GM11168 (cell line): Measurements from ENCODE around the gene CDH20.
"Not testable (repeated sequence)": the region's sequence is repeated elsewhere in the genome, so short reads cannot be mapped to it uniquely, and the experiment has no call there.

Experiments
- in situ Hi-C: fragments of 300-500 bp; cut with MboI; formaldehyde crosslinking; loops from one replicate; pipeline ENCODE4 v1.12.0; 2022; ENCODE audit warnings: low sequenced_read_pairs; ENCODE audit not compliant: unreplicated experiment

The CDH20 gene

GRCh38 chr18:61337527-61337926 lies 4.3 kb downstream of the CDH20 start:
- in situ Hi-C loops: no loop called here

- in situ Hi-C loops: no loop called here
Measured at GRCh38 chr18:61340148-61340547, 6.9 kb downstream of the CDH20 start.

- in situ Hi-C loops: no loop called here
Measured at GRCh38 chr18:61348230-61348629, 15.0 kb downstream of the CDH20 start.

GRCh38 chr18:61350578-61350977 lies 17.3 kb downstream of the CDH20 start:
- in situ Hi-C loops: no loop called here

GRCh38 chr18:61352059-61352458 lies 18.8 kb downstream of the CDH20 start:
- in situ Hi-C loops: no loop called here

GRCh38 chr18:61352611-61353010 lies 19.4 kb downstream of the CDH20 start:
- in situ Hi-C loops: no loop called here

GRCh38 chr18:61360404-61361383 lies 27.5 kb downstream of the CDH20 start:
- in situ Hi-C loops: no loop called here

- in situ Hi-C loops: no loop called here
Measured at GRCh38 chr18:61362511-61362910, 29.3 kb downstream of the CDH20 start.

- in situ Hi-C loops: no loop called here
Measured at GRCh38 chr18:61364953-61365352, 31.7 kb downstream of the CDH20 start.

- in situ Hi-C loops: no loop called here
Measured at GRCh38 chr18:61368001-61368400, 34.8 kb downstream of the CDH20 start.

- in situ Hi-C loops: not testable (repeated sequence)
Measured at GRCh38 chr18:61369671-61370070, 36.4 kb downstream of the CDH20 start.

- in situ Hi-C loops: no loop called here
Measured at GRCh38 chr18:61371111-61371510, 37.9 kb downstream of the CDH20 start.

GRCh38 chr18:61379827-61380226 lies 46.6 kb downstream of the CDH20 start:
- in situ Hi-C loops: no loop called here

- in situ Hi-C loops: no loop called here
Measured at GRCh38 chr18:61388010-61388409, 54.8 kb downstream of the CDH20 start.

- in situ Hi-C loops: no loop called here
Measured at GRCh38 chr18:61394983-61395382, 61.8 kb downstream of the CDH20 start.

- in situ Hi-C loops: no loop called here
Measured at GRCh38 chr18:61397222-61397621, 64.0 kb downstream of the CDH20 start.

GRCh38 chr18:61398961-61399705 lies 65.9 kb downstream of the CDH20 start:
- in situ Hi-C loops: no loop called here

GRCh38 chr18:61400016-61400635 lies 66.9 kb downstream of the CDH20 start:
- in situ Hi-C loops: no loop called here

GRCh38 chr18:61400716-61401115 lies 67.5 kb downstream of the CDH20 start:
- in situ Hi-C loops: no loop called here

- in situ Hi-C loops: no loop called here
Measured at GRCh38 chr18:61402726-61403125, 69.5 kb downstream of the CDH20 start.

- in situ Hi-C loops: no loop called here
Measured at GRCh38 chr18:61413396-61413795, 80.2 kb downstream of the CDH20 start.
